Kidney glomerular epithelial cell (primary cell): ENCODE results near the gene ABCB1.
"Not testable (repeated sequence)": the region's sequence is repeated elsewhere in the genome, so short reads cannot be mapped to it uniquely, and the experiment has no call there.

Experiments
- DNase-seq: peaks from one replicate; lab custom pipeline; 2025; lab: John Stamatoyannopoulos, UW

ABCB1 gene

DNA sequence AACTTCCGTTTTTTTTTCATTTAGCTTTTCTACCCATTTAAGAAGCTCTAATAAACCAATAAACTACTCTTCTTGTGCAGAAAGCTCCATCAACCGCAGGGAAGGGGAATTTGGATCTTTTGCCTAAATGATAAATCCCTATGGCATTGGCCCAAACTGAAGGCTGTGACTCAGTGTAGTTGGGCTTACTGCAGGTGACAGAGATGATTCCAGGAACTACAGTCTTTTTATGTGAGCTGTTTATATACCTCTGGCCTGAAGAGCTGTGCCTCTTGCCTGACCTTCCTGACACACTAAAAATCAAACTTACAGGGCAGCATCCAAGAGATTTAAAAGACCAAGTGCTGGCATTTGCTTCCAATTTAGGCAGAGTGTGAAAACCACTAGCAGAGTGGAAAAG, 25.2 kb downstream of the ABCB1 start:
- peak; percentile 21 for DNase-seq

- DNase-seq, result peak; percentile 73
Observed at GRCh38 chr7:87574630-87575029, 26.1 kb downstream of the ABCB1 start.

- DNase-seq, result not testable (repeated sequence)
Observed at GRCh38 chr7:87572513-87572912, 28.2 kb downstream of the ABCB1 start.

DNA sequence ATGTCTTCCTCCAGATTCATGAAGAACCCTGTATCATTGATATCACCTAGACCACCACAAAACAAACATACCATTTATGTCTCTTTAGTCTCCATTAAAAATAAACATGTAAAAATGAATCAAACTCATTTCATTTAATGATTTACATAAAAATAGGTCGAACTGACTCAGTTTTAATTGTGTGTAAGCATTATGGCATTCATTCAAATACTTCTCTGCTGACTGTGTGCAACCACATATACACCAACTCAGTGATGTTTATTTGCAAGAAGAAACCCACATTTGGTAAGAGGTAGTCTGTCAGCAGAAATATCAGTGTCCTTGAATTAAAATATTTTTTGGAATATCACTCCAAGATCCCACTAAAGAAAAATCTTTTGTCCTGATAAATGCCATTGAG, 30.5 kb downstream of the ABCB1 start:
- peak; percentile 94 for DNase-seq

DNA sequence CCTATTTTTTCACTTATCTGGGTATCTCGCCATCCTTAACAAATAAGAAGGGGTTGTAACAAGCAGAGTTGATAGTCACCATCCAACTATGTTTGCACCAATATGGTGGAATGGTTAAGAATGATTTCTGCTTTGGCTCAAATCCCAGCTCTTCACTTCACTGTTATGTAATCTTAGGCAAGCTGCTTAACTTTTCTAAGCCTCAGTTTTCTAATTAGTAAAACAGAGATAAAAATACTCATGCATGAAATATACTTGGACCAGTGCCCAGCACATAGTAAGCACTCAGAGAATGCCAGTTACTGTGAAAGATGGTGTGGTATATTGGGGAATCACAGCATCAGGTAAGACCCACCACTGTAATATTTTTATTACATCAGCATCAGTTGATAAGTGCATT, 33.6 kb downstream of the ABCB1 start:
- peak; percentile 4 for DNase-seq

DNA sequence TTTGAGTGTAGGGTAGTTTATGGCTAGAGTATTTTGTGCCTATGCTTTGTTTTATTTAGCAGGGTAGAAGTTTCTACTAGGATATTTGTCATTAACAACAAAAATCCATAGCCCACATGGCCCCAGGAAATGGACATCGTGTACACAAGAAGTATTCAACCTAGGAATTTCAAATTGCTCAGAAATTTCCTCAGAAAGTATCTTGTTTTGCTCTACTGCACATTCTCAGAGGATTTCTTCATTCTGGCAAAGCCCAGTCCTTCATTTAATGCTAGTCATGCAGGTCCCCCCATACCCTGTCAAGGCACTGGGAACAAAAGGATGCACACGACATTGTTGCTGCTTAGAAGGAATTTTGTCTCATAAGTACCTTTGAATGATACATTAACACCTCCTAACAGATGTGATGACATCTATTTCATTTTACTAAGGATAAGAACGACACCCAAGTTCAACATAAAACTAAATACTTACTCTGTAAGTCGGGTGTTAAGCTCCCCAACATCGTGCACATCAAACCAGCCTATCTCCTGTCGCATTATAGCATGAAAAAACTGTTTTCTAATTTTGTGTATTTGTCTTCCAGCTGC, 34.3 kb downstream of the ABCB1 start:
- DNase-seq, result no peak

DNA sequence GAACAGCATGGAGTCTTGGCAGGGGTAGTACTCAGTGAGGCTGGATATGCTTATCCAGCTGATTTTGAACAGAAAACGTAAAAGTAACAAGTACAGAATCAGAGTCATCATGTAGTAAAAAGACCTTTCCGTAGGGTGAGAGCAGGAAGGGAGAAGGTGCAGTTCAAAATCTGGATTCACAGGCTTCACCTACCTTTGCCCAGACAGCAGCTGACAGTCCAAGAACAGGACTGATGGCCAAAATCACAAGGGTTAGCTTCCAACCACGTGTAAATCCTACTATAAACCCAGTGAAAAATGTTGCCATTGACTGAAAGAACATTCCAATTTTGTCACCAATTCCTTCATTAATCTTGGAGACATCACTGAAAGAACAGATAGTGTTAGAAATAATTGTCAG, 34.8 kb downstream of the ABCB1 start:
- DNase-seq, result no peak

- peak; percentile 35 for DNase-seq
Observed at GRCh38 chr7:87564296-87564963, 36.3 kb downstream of the ABCB1 start.

DNA sequence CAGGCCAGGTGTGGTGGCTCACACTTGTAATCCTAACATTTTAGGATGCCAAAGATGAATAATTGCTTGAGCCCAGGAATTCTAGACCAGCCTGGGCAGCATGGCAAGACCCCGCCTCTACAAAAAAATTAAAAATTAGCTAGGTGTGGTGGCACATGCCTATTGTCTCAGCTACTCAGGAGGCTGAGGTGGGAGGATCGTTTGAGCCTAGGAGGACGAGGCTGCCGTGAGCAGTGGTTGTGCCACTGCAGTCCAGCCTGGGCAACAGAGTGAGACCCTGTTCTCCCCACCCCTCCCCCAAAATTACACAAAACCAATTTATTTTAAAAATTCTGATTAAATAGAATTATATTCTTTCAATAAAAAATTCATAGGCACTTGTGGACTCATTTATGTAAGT, 39.0 kb downstream of the ABCB1 start:
- DNase-seq, result no peak

DNA sequence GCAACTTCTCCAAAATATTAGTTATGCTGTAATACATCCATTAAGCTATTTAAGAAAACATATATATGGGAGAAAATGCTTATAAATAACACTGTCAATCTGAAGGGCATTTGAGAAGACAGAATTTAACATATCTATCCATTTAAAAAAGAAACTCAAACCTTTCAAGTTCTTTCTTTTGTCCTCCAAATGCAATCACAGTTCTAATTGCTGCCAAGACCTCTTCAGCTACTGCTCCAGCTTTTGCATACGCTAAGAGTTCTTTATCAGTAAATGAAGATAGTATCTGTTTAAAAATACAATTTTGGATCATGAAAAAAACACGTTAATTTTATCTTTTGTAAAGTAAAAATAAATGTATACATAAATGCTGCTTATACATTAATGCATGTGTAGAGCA, 39.6 kb downstream of the ABCB1 start:
- no peak for DNase-seq

DNA sequence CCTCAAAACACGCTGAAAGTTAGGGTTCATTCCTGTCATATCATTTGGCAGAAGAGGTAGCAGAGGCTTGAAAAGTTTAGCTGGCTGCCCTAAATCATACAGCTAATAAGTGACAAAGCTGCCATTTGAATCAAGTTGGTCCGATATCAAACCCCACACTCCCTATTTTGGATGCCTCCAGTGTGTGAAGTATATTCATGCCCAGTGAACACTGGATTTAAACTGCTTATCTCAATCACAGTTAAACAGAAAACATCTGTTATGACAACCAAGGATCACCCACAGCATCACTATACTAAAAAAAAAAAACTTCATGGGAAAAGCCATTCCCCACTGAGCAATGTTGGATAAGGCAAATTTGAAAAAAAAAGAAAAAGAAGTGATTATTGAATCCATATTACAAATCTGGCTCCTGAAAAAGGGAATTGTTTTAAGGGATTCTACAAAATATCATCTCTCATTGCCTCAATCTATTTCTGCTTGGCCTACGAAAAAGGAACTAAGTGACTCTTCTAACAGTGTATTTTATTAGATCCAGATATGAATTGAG, 48.3 kb downstream of the ABCB1 start:
- DNase-seq, result no peak

DNA sequence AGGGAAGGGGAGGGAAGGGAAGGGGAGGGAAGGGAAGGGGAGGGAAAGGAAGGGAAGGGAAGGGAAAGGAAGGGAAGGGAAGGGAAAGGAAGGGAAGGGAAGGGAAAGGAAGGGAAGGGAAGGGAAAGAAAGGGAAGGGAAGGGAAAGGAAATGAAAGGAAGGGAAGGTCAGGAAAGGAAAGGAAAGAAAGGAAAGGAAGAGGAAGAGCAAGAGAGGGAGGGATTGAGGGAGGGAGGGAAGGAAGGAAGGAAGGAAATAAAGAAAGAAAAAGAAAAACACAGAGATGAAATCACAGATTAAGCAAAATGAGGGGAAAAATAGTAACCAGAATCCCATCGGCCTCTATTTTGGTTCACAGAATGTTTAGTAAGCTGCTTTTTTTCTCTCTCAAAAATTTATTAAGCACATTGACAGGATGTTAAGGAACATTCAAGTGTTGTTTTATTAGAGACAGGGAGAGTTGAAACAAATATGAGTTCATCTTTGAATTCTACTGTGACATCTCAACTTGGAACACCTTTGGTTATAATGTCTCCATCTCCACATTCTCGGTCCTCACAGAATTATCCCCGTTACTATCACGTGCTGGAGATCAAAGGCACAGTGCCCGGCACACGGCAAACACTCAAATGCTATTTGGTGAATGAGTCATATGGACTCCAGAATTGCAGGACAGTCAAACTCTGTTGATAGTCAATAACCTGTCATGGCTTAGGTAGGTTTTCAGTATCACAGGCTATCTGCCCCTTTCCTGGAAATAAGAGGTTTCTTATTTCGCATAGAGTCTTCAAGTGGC, 52.4 kb downstream of the ABCB1 start:
- no peak for DNase-seq

GRCh38 chr7:87545760-87546159, 54.9 kb downstream of the ABCB1 start:
- no peak for DNase-seq

DNA sequence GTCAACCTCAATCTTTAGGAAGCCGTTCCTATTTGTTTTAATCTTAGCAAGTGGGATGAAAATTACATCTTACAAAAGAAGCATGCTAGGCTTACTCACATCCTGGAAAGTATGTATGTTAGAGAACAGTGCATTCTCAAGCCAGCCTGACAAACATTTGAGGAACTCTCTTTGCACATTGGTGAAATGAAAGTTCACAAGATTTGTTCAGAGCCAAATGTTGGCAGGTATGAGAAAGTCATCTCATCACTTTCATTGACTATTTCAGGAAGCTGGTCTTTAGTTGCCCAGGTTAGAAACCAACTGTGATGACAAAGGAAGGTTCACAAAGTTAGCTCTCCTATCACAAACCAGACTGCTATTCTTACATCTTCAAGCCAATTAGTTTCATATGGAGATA, 57.1 kb downstream of the ABCB1 start:
- DNase-seq, result no peak

- DNase-seq, result no peak
Observed at GRCh38 chr7:87541648-87542047, 59.0 kb downstream of the ABCB1 start.

DNA sequence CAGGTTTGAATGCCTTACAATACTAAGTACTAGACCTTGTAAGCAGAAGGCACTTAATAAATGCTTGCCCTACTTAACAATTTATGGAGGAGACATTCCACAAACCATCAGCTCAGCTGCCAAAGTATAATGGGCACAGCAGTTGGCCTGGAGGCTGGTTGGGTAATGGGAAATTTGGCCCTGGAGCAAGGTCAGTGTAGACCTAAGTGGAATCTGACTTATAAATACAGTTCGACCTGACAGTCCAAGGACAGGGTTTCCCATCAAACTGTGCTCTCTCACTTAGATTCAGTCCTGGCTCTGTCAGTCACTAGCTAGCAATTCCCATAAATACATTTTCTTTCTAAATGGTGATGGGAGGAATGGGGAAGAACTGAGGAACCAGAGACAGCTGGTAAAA, 62.6 kb downstream of the ABCB1 start:
- no peak for DNase-seq

DNA sequence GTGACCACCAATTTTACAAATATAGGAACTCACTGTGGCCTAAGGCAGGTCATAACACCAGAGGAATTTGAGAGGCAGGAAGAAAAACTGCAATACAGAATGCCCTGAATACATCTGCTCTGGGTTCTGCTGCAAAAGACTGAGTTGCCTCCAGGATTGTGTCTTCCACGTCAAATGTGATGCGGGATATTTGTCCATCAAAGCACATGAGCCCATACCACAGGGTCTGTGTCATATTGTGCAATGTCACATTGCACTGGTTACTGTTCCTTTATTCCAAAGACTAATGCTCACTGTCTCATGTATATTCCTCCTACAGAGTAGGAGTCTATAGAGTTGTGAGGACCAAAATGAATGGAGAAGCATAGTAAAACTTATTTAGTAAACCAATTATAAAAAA, 66.6 kb downstream of the ABCB1 start:
- DNase-seq, result no peak

GRCh38 chr7:87530126-87530525, 70.6 kb downstream of the ABCB1 start:
- no peak for DNase-seq

GRCh38 chr7:87528730-87529129, 72.0 kb downstream of the ABCB1 start:
- DNase-seq, result no peak

DNA sequence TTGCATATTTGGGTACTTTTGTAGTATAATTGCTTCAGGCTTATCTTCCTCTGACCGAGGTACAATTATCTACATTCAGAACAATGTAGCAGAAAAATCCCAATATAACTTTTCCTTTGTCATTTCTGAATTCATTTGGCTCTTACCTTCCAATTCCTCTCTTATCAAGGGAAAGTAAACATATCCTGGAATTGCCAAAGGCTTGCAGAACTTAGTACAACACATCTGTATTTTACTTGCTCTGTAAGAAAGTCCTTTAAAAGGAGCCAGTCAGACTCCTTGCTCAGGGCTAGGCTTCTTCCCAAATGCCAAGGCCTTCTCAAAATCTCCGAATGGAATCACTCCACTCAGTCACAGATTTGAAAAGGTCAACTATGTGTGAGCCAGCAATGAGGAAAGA, 81.9 kb downstream of the ABCB1 start:
- DNase-seq, result no peak

- no peak for DNase-seq
Observed at GRCh38 chr7:87517891-87518290, 82.8 kb downstream of the ABCB1 start.

DNA sequence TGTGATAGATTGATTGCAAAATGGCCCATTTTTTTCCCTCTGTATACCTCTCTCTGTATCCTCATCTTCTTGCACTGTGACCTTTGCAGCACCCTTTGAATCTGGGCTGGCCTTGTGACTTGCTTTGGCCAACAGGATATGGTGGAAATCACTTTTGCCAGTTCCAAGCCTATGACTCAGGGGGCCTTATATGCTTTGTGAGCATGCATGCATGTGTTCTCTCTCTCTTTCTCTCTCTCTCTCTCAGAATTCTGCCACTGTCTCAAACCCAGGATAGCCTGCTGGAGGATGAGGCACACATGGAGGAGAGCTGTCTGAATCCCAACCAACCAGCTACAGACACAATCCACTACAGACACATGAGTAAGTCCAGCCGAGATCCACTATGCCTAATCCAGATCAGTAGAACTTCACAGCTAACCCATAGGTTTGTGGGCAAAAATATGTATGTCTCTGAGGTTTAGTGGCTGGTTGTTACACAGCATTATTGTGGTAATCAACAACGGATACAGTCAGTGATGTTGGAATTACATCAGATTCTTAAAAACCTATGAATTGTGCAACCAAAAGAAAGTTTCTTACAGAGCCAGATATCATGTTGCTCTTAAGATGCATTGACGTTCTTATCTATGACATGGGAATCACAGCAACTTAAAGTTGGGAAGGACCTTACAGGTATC, 83.4 kb downstream of the ABCB1 start:
- DNase-seq, result no peak
